WTC11 (cell line): ENCODE measurements around the gene HAO1. TPM values are rescaled to one million over a fixed set of nuclear protein-coding genes. Genes with fewer than 3 reads are reported as not detected.

Experiments
- ATAC-seq: fragments of 200-7000 bp; cut with Tn5 transposase; 2 replicates; pipeline ENCODE4 v1.10.0; 2021; ENCODE audit warnings: mild to moderate bottlenecking, moderate library complexity
- CTCF ChIA-PET: fragments of 300-600 bp; sonication (Branson Sonifier 250); formaldehyde crosslinking; loops from one replicate; lab custom pipeline; 2021; ENCODE audit warnings: antibody characterized with exemption; lab: Charles Lee
- POLR2A ChIA-PET: fragments of 350-600 bp; sonication (Branson Sonifier 250); formaldehyde crosslinking; loops from one replicate; lab custom pipeline; 2021; ENCODE audit warnings: antibody characterized with exemption; lab: Charles Lee
- DNase-seq: peaks from one replicate; pipeline ENCODE4 v3.0.0; 2021; ENCODE audit warnings: low spot score
- H3K27ac Mint-ChIP-seq: 2 replicates; pipeline ENCODE4 v1.8.0; 2021; ENCODE audit warnings: mixed read lengths
- H3K27me3 Mint-ChIP-seq: 2 replicates; pipeline ENCODE4 v1.8.0; 2021; ENCODE audit warnings: low read depth, mild to moderate bottlenecking, moderate library complexity, mixed read lengths
- H3K36me3 Mint-ChIP-seq: 2 replicates; pipeline ENCODE4 v1.8.0; 2021; ENCODE audit warnings: mixed read lengths
- H3K4me1 Mint-ChIP-seq: 2 replicates; pipeline ENCODE4 v1.8.0; 2022; ENCODE audit warnings: mixed read lengths
- H3K4me3 Mint-ChIP-seq: 2 replicates; pipeline ENCODE4 v1.8.0; 2021; ENCODE audit warnings: mild to moderate bottlenecking, moderate library complexity, mixed read lengths
- H3K9me3 Mint-ChIP-seq: 2 replicates; pipeline ENCODE4 v1.8.0; 2021; ENCODE audit warnings: mixed read lengths
- ATF1 ChIP-seq: sonication (generic); formaldehyde crosslinking; IDR thresholded peaks from 2 replicates; pipeline ENCODE4 v1.8.1; 2023; ENCODE audit warnings: mild to moderate bottlenecking, moderate library complexity, missing genetic modification reagents
- ATF6 ChIP-seq: sonication (generic); formaldehyde crosslinking; IDR thresholded peaks from 2 replicates; pipeline ENCODE4 v1.8.1; 2023; ENCODE audit warnings: mild to moderate bottlenecking, missing genetic modification reagents
- CREM ChIP-seq: sonication (generic); formaldehyde crosslinking; IDR thresholded peaks from 2 replicates; pipeline ENCODE4 v1.8.1; 2022; ENCODE audit warnings: mild to moderate bottlenecking, missing genetic modification reagents, moderate library complexity
- CTCF ChIP-seq: fragments of 200-600 bp; IDR thresholded peaks from 2 replicates; pipeline ENCODE4 v1.8.0; 2022; ENCODE audit warnings: antibody characterized with exemption
- HMGA2 ChIP-seq: fragments of 250-450 bp; sonication (Bioruptor Pico); IDR thresholded peaks from 2 replicates; pipeline ENCODE4 v1.4.0; 2021; ENCODE audit warnings: mild to moderate bottlenecking, moderate library complexity
- JAZF1 ChIP-seq: fragments of 250-450 bp; sonication (Bioruptor Pico); IDR thresholded peaks from 2 replicates; pipeline ENCODE4 v1.9.0; 2021; ENCODE audit warnings: moderate library complexity, mild to moderate bottlenecking, inconsistent platforms
- NR1H2 ChIP-seq: sonication (generic); formaldehyde crosslinking; IDR thresholded peaks from 2 replicates; pipeline ENCODE4 v1.9.0; 2021; ENCODE audit warnings: mild to moderate bottlenecking, moderate library complexity, missing genetic modification reagents
- NR2C2 ChIP-seq: sonication (generic); formaldehyde crosslinking; IDR thresholded peaks from 2 replicates; pipeline ENCODE4 v1.8.0; 2022; ENCODE audit warnings: mild to moderate bottlenecking, missing genetic modification reagents
- NR3C1 ChIP-seq: sonication (generic); formaldehyde crosslinking; conservative IDR thresholded peaks from 2 replicates; pipeline ENCODE4 v1.8.1; 2023; ENCODE audit warnings: low read depth, mild to moderate bottlenecking, missing genetic modification reagents
- SMAD3 ChIP-seq: sonication (generic); formaldehyde crosslinking; IDR thresholded peaks from 2 replicates; pipeline ENCODE4 v1.8.0; 2022; ENCODE audit warnings: missing genetic modification reagents, mild to moderate bottlenecking, borderline replicate concordance
- TP53 ChIP-seq: sonication (generic); formaldehyde crosslinking; IDR thresholded peaks from 2 replicates; pipeline ENCODE4 v1.8.1; 2023; ENCODE audit warnings: mild to moderate bottlenecking, missing genetic modification reagents
- USF1 ChIP-seq: sonication (generic); formaldehyde crosslinking; IDR thresholded peaks from 2 replicates; pipeline ENCODE4 v1.8.0; 2022; ENCODE audit warnings: mild to moderate bottlenecking, missing genetic modification reagents
- ZNF121 ChIP-seq: sonication (generic); formaldehyde crosslinking; IDR thresholded peaks from 2 replicates; pipeline ENCODE4 v1.8.0; 2023; ENCODE audit warnings: missing genetic modification reagents
- ZNF138 ChIP-seq: sonication (generic); formaldehyde crosslinking; conservative IDR thresholded peaks from 2 replicates; pipeline ENCODE4 v1.8.1; 2022; ENCODE audit warnings: mild to moderate bottlenecking, moderate library complexity, missing genetic modification reagents
- total RNA-seq: library from RNA; stranded (reverse); gene quantifications from 3 replicates; pipeline ENCODE4 v1.2.3, GENCODE V29; 2021
- TF ChIP-seq, protein P1 (sequence below): sonication (generic); formaldehyde crosslinking; IDR thresholded peaks from 2 replicates; pipeline ENCODE4 v1.8.1; 2022; ENCODE audit warnings: missing genetic modification reagents, borderline replicate concordance
- TF ChIP-seq, protein P2 (sequence below): fragments of 250-450 bp; sonication (Bioruptor Pico); IDR thresholded peaks from 2 replicates; pipeline ENCODE4 v1.9.0; 2021; ENCODE audit warnings: mild to moderate bottlenecking, borderline replicate concordance

Gene HAO1
- total RNA-seq, 1 experiment from 2014 or later: not detected

DNA sequence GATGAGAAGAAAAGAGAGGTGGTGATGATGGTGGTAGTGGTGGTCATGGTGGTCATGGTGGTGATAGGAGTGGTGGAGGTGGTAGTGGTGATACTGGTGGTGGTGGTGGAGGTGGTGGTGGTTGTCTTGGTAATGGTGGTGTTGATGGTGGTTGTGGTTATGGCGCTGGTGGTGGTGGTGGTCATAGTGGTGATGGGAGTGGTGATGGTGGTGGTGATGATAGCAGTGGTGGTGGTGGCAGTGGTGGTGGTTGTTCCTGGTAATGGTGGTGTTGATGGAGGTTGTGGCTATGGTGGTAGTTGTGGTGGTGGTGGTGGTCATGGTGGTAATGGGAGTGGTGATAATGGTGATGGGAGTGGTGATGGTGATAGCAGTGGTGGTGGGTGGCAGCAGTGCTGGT lies 36.8 kb downstream of the HAO1 start:
- H3K4me1 Mint-ChIP-seq: no peaks in the 10 kb centered on the region

More for the DNA sequence above, 36.8 kb downstream of the HAO1 start:
- no peak for TF ChIP-seq TP53
- TF ChIP-seq NR1H2 (CRISPR knock-in tag): no peak
- TF ChIP-seq USF1: no peak
- no peak for TF ChIP-seq ZNF138
- no peak for TF ChIP-seq ZNF121 (CRISPR knock-in tag)
- no peak for TF ChIP-seq CTCF
- TF ChIP-seq ATF1: no peak
- no peak for TF ChIP-seq NR2C2 (CRISPR knock-in tag)
- TF ChIP-seq HMGA2 (CRISPR knock-in tag): no peak
- TF ChIP-seq JAZF1 (CRISPR knock-in tag): no peak
- TF ChIP-seq, protein P1, sequence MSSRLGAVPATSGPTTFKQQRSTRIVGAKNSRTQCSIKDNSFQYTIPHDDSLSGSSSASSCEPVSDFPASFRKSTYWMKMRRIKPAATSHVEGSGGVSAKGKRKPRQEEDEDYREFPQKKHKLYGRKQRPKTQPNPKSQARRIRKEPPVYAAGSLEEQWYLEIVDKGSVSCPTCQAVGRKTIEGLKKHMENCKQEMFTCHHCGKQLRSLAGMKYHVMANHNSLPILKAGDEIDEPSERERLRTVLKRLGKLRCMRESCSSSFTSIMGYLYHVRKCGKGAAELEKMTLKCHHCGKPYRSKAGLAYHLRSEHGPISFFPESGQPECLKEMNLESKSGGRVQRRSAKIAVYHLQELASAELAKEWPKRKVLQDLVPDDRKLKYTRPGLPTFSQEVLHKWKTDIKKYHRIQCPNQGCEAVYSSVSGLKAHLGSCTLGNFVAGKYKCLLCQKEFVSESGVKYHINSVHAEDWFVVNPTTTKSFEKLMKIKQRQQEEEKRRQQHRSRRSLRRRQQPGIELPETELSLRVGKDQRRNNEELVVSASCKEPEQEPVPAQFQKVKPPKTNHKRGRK (CRISPR knock-in tag): no peak
- TF ChIP-seq SMAD3: no peak
- no peak for TF ChIP-seq CREM (CRISPR knock-in tag)
- no peak for TF ChIP-seq ATF6 (CRISPR knock-in tag)
- TF ChIP-seq NR3C1: no peak
- TF ChIP-seq, protein P2, sequence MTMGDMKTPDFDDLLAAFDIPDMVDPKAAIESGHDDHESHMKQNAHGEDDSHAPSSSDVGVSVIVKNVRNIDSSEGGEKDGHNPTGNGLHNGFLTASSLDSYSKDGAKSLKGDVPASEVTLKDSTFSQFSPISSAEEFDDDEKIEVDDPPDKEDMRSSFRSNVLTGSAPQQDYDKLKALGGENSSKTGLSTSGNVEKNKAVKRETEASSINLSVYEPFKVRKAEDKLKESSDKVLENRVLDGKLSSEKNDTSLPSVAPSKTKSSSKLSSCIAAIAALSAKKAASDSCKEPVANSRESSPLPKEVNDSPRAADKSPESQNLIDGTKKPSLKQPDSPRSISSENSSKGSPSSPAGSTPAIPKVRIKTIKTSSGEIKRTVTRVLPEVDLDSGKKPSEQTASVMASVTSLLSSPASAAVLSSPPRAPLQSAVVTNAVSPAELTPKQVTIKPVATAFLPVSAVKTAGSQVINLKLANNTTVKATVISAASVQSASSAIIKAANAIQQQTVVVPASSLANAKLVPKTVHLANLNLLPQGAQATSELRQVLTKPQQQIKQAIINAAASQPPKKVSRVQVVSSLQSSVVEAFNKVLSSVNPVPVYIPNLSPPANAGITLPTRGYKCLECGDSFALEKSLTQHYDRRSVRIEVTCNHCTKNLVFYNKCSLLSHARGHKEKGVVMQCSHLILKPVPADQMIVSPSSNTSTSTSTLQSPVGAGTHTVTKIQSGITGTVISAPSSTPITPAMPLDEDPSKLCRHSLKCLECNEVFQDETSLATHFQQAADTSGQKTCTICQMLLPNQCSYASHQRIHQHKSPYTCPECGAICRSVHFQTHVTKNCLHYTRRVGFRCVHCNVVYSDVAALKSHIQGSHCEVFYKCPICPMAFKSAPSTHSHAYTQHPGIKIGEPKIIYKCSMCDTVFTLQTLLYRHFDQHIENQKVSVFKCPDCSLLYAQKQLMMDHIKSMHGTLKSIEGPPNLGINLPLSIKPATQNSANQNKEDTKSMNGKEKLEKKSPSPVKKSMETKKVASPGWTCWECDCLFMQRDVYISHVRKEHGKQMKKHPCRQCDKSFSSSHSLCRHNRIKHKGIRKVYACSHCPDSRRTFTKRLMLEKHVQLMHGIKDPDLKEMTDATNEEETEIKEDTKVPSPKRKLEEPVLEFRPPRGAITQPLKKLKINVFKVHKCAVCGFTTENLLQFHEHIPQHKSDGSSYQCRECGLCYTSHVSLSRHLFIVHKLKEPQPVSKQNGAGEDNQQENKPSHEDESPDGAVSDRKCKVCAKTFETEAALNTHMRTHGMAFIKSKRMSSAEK (CRISPR knock-in tag): no peak
- no peak overlapping the region for H3K4me3 Mint-ChIP-seq
- ATAC-seq (no peak), DNase-seq (no peak)
- peaks cover 8% of the 10 kb centered on the region for H3K9me3 Mint-ChIP-seq
- H3K27me3 Mint-ChIP-seq: no peaks in the 10 kb centered on the region
- CTCF ChIA-PET: no interaction called here
- H3K27ac Mint-ChIP-seq: no peak overlapping the region
- H3K36me3 Mint-ChIP-seq: no peaks in the 10 kb centered on the region
- POLR2A ChIA-PET: no interaction called here
